H9 (cell line): ENCODE data around the gene TSPAN11. TPM values are rescaled to one million over a fixed set of nuclear protein-coding genes. Genes with fewer than 3 reads are reported as not detected.
A peak's percentile ranks its signal among the peaks of the same experiment; 100 is the strongest.

Experiments
- DNase-seq: peaks from one replicate; pipeline ENCODE4 v3.0.0-alpha.2; 2017
- H2AFZ ChIP-seq: one replicate; pipeline ENCODE4 v1.6.1; 2013; ENCODE audit warnings: mild to moderate bottlenecking, low read length, control low read depth, moderate library complexity
- H2AK5ac ChIP-seq: 2 replicates; pipeline ENCODE4 v1.6.1; 2013; ENCODE audit warnings: low read length, control low read depth, mixed read lengths; ENCODE audit not compliant: insufficient read length
- H2BK120ac ChIP-seq: one replicate; pipeline ENCODE4 v1.6.1; 2013; ENCODE audit warnings: low read depth, mild to moderate bottlenecking, low read length, control low read depth, inconsistent platforms; ENCODE audit not compliant: poor library complexity, severe bottlenecking
- H2BK12ac ChIP-seq: 2 replicates; pipeline ENCODE4 v1.6.1; 2013; ENCODE audit warnings: low read length, control low read depth, mixed read lengths, low read depth; ENCODE audit not compliant: insufficient read length
- H2BK15ac ChIP-seq: 2 replicates; pipeline ENCODE4 v1.6.1; 2013; ENCODE audit warnings: low read depth, low read length, control low read depth
- H2BK20ac ChIP-seq: one replicate; pipeline ENCODE4 v1.6.1; 2013; ENCODE audit warnings: low read depth, mild to moderate bottlenecking, low read length, control low read depth, inconsistent platforms; ENCODE audit not compliant: poor library complexity, severe bottlenecking
- H2BK5ac ChIP-seq: 2 replicates; pipeline ENCODE4 v1.6.1; 2013; ENCODE audit warnings: low read length, control low read depth, mixed read lengths; ENCODE audit not compliant: insufficient read length
- H3K14ac ChIP-seq: 2 replicates; pipeline ENCODE4 v1.6.1; 2013; ENCODE audit warnings: low read length, control low read depth; ENCODE audit not compliant: insufficient read depth
- H3K18ac ChIP-seq: 2 replicates; pipeline ENCODE4 v1.6.1; 2013; ENCODE audit warnings: low read depth, mild to moderate bottlenecking, mixed read lengths, low read length, control low read depth; ENCODE audit not compliant: insufficient read length
- H3K23ac ChIP-seq: 2 replicates; pipeline ENCODE4 v1.6.1; 2013; ENCODE audit warnings: low read length, control low read depth, mixed read lengths, low read depth; ENCODE audit not compliant: insufficient read length
- H3K23me2 ChIP-seq: 2 replicates; pipeline ENCODE4 v1.6.1; 2013; ENCODE audit warnings: low read depth, mild to moderate bottlenecking, mixed read lengths, low read length, control low read depth; ENCODE audit not compliant: insufficient read length, poor library complexity, severe bottlenecking
- H3K27ac ChIP-seq: 2 replicates; pipeline ENCODE4 v1.5.1; 2013; ENCODE audit warnings: low read length, control low read depth, mixed read lengths, low read depth; ENCODE audit not compliant: insufficient read length
- H3K27me3 ChIP-seq: 2 replicates; pipeline ENCODE4 v1.6.1; 2013; ENCODE audit warnings: low read length, control low read depth, inconsistent platforms; ENCODE audit not compliant: insufficient read depth
- H3K4ac ChIP-seq: 2 replicates; pipeline ENCODE4 v1.6.1; 2013; ENCODE audit warnings: low read depth, mild to moderate bottlenecking, control low read depth, inconsistent platforms, low read length, moderate library complexity
- H3K4me1 ChIP-seq: 2 replicates; pipeline ENCODE4 v1.6.1; 2013; ENCODE audit warnings: low read length, control low read depth, inconsistent platforms; ENCODE audit not compliant: insufficient read depth
- H3K4me2 ChIP-seq: 2 replicates; pipeline ENCODE4 v1.6.1; 2013; ENCODE audit warnings: low read length, control low read depth, mixed read lengths; ENCODE audit not compliant: insufficient read length, insufficient read depth
- H3K56ac ChIP-seq: 2 replicates; pipeline ENCODE4 v1.6.1; 2013; ENCODE audit warnings: low read depth, mild to moderate bottlenecking, mixed read lengths, low read length, control low read depth; ENCODE audit not compliant: insufficient read length
- H3K79me1 ChIP-seq: 2 replicates; pipeline ENCODE4 v1.6.1; 2013; ENCODE audit warnings: low read depth, mild to moderate bottlenecking, moderate library complexity, low read length, control low read depth, inconsistent platforms; ENCODE audit not compliant: insufficient read depth, poor library complexity, severe bottlenecking
- H3K79me2 ChIP-seq: 2 replicates; pipeline ENCODE4 v1.6.1; 2013; ENCODE audit warnings: low read length, control low read depth, inconsistent platforms; ENCODE audit not compliant: insufficient read depth
- H3K9ac ChIP-seq: 2 replicates; pipeline ENCODE4 v1.6.1; 2013; ENCODE audit warnings: low read length, control low read depth, mixed read lengths; ENCODE audit not compliant: insufficient read length; ENCODE audit errors: extremely low read depth
- H3K9me3 ChIP-seq: one replicate; pipeline ENCODE4 v1.6.1; 2013; ENCODE audit warnings: low read depth, low read length, inconsistent platforms; ENCODE audit not compliant: control insufficient read depth
- H3T11ph ChIP-seq: one replicate; pipeline ENCODE4 v1.6.1; 2013; ENCODE audit warnings: mild to moderate bottlenecking, low read length, control low read depth, inconsistent platforms
- H4K20me1 ChIP-seq: one replicate; pipeline ENCODE4 v1.6.1; 2013; ENCODE audit not compliant: control insufficient read depth, insufficient read length, insufficient read depth
- H4K5ac ChIP-seq: 2 replicates; pipeline ENCODE4 v1.6.1; 2013; ENCODE audit warnings: low read depth, mild to moderate bottlenecking, mixed read lengths, low read length, control low read depth; ENCODE audit not compliant: insufficient read length
- H4K8ac ChIP-seq: replicated peaks from 2 replicates; pipeline ENCODE4 v1.6.1; 2013; ENCODE audit warnings: low read length, control low read depth, mixed read lengths, low read depth; ENCODE audit not compliant: insufficient read length
- H4K91ac ChIP-seq: 2 replicates; pipeline ENCODE4 v1.6.1; 2013; ENCODE audit warnings: low read depth, mild to moderate bottlenecking, moderate library complexity, mixed read lengths, low read length, control low read depth; ENCODE audit not compliant: insufficient read length
- H3K27ac Mint-ChIP-seq, 3 experiments: 2 replicates in 2 of 3; 3 replicates in 1 of 3; pipeline ENCODE4 v1.8.0; 2020 to 2021; ENCODE audit warnings: mixed read lengths in 3 of 3, mild to moderate bottlenecking in 1 of 3, moderate library complexity in 1 of 3
- H3K27me3 Mint-ChIP-seq: 2 replicates; pipeline ENCODE4 v1.8.0; 2021; ENCODE audit warnings: low read depth, mild to moderate bottlenecking, moderate library complexity, mixed read lengths
- H3K36me3 Mint-ChIP-seq, 3 experiments: 2 replicates in 2 of 3; 3 replicates in 1 of 3; pipeline ENCODE4 v1.8.0; 2020 to 2021; ENCODE audit warnings: low read depth in 3 of 3, mixed read lengths in 3 of 3; ENCODE audit not compliant: insufficient read depth in 1 of 3
- H3K4me1 Mint-ChIP-seq, 2 experiments: 2 replicates each; pipeline ENCODE4 v1.8.0; 2020; ENCODE audit warnings: mixed read lengths in 2 of 2
- H3K4me3 Mint-ChIP-seq, 2 experiments: 2 replicates in 1 of 2; 3 replicates in 1 of 2; pipeline ENCODE4 v1.8.0; 2020 to 2021; ENCODE audit warnings: mild to moderate bottlenecking in 2 of 2, mixed read lengths in 2 of 2, moderate library complexity in 1 of 2
- H3K9me3 Mint-ChIP-seq, 2 experiments: 2 replicates in 1 of 2; 3 replicates in 1 of 2; pipeline ENCODE4 v1.8.0; 2020; ENCODE audit warnings: mild to moderate bottlenecking in 2 of 2, mixed read lengths in 2 of 2, moderate library complexity in 1 of 2
- CTCF ChIP-seq: fragments of 200-600 bp; sonication (generic); conservative IDR thresholded peaks from 3 replicates; pipeline ENCODE4 v1.8.0; 2021; ENCODE audit warnings: antibody characterized with exemption, mild to moderate bottlenecking
- WGBS: extraction: QIAGEN DNeasy Blood & Tissue Kit; methylation state at CpG from one replicate; pipeline ENCODE4 v1.1.7; 2013; ENCODE audit warnings: missing lambda C conversion rate, low lambda C conversion rate, mixed read lengths; ENCODE audit not compliant: insufficient read length; ENCODE audit errors: extremely low coverage; 5-methylcytosine and 5-hydroxymethylcytosine counted together
- total RNA-seq: library from RNA; stranded (reverse); gene quantifications from 2 replicates; pipeline ENCODE4 v1.2.1, GENCODE V29; 2021

The TSPAN11 gene
- total RNA-seq, 1 experiment from 2014 or later: 4.2 TPM

DNA sequence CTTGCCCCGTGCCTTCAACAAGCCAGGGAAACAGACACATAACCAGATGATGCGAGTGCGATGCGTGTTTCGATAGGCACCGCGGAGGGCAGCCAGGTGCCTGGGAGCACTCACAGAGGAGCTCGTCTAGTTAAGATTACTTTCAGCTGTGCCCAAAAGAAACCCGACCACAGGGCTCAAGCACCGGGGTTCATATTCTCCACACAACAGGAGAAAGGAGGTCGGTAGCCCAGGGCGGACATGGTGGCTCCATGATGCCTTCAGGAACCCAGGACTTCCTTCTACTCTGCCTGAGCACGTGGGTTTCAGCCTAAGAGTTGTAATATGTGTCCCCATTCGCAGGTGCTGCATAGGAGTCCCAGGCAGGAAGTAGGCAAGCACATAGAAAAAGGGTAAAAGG, 93.4 kb downstream of the TSPAN11 start:
- no peaks in the 10 kb centered on the region for H3K4me1 ChIP-seq
- peaks cover 4% of the 10 kb centered on the region in 2 experiments; a peak in 3 of 5 replicates for H3K9me3 Mint-ChIP-seq
- no peak overlapping the region for H4K91ac ChIP-seq
- H2BK15ac ChIP-seq: no peak overlapping the region
- H3K4me1 Mint-ChIP-seq: peaks cover 21 to 39% of the 10 kb centered on the region in 2 experiments
- TF ChIP-seq CTCF: no peak
- H4K20me1 ChIP-seq: no peaks in the 10 kb centered on the region
- no peak overlapping the region for H3K4me2 ChIP-seq
- WGBS: no CpG with 5 or more reads among the region's 14 CpGs
- H3T11ph ChIP-seq: no peak overlapping the region
- no peaks in the 10 kb centered on the region for H3K23me2 ChIP-seq
- no peak overlapping the region for H2AK5ac ChIP-seq
- no peaks in the 10 kb centered on the region for H3K79me2 ChIP-seq
- peaks cover 4 to 5% (median 4%) of the 10 kb centered on the region in 3 experiments; a peak in 4 of 7 replicates for H3K36me3 Mint-ChIP-seq
- H3K27me3 Mint-ChIP-seq: peaks cover 12% of the 10 kb centered on the region
- no peak overlapping the region for H3K4me3 Mint-ChIP-seq
- no peak overlapping the region for H3K56ac ChIP-seq
- H3K18ac ChIP-seq: no peak overlapping the region
- H3K27ac ChIP-seq: no peak overlapping the region
- H3K4ac ChIP-seq: no peak overlapping the region
- no peaks in the 10 kb centered on the region for H3K9me3 ChIP-seq
- H2BK12ac ChIP-seq: no peak overlapping the region
- H3K14ac ChIP-seq: no peak overlapping the region
- H3K79me1 ChIP-seq: no peaks in the 10 kb centered on the region
- H4K8ac ChIP-seq: no peak overlapping the region
- H4K5ac ChIP-seq: no peak overlapping the region
- no peak overlapping the region for H2BK20ac ChIP-seq
- no peak overlapping the region for H3K23ac ChIP-seq
- no peak overlapping the region for H2BK5ac ChIP-seq
- no peak overlapping the region for H3K27ac Mint-ChIP-seq
- no peak overlapping the region for H2AFZ ChIP-seq
- no peak overlapping the region for H3K9ac ChIP-seq
- DNase-seq: peak; percentile 24
- H2BK120ac ChIP-seq: no peak overlapping the region
- no peaks in the 10 kb centered on the region for H3K27me3 ChIP-seq
